B cell (primary cell): ENCODE measurements around the gene LIMK2. TPM values are rescaled to one million over a fixed set of nuclear protein-coding genes. Genes with fewer than 3 reads are reported as not detected.
"Not testable (repeated sequence)": the region's sequence is repeated elsewhere in the genome, so short reads cannot be mapped to it uniquely, and the experiment has no call there.

Experiments used
- ATAC-seq: fragments of 200-7000 bp; cut with Tn5 transposase; one replicate; pipeline ENCODE4 v1.10.0; 2021; ENCODE audit warnings: low read depth, mild to moderate bottlenecking, moderate number of reproducible peaks, moderate library complexity
- CTCF ChIA-PET: fragments of 350-600 bp; sonication (Branson Sonifier 250); formaldehyde crosslinking; loops from one replicate; lab custom pipeline; 2021; ENCODE audit warnings: antibody characterized with exemption, inconsistent platforms; lab: Charles Lee
- POLR2A ChIA-PET: fragments of 350-600 bp; sonication (Branson Sonifier 250); formaldehyde crosslinking; loops from one replicate; lab custom pipeline; 2021; ENCODE audit warnings: antibody characterized with exemption; lab: Charles Lee
- DNase-seq: peaks from one replicate; pipeline ENCODE4 v3.0.0; 2013
- H2AFZ ChIP-seq: 2 replicates; pipeline ENCODE4 v1.6.1; 2012; ENCODE audit warnings: mild to moderate bottlenecking, low read depth, low read length; ENCODE audit not compliant: insufficient read depth, poor library complexity, severe bottlenecking
- H3K27ac ChIP-seq, 2 donors: 1 replicate in 1 of 2; 2 replicates in 1 of 2; pipeline ENCODE4 v1.5.1; 2012 to 2013; ENCODE audit warnings: low read length in 2 of 2, mild to moderate bottlenecking in 2 of 2, moderate library complexity in 1 of 2
- H3K27me3 ChIP-seq, 4 experiments: fragments of 200-600 bp in 1 of 4; sonication (generic) in 1 of 4; replicated peaks in 1 of 4; 1 replicate in 2 of 4; 2 replicates in 2 of 4; pipeline versions ENCODE4 v1.6.1 to v1.7.0; 2013 to 2016; ENCODE audit warnings: low read length in 3 of 4, mild to moderate bottlenecking in 2 of 4, mixed read lengths in 1 of 4, moderate library complexity in 1 of 4; ENCODE audit not compliant: insufficient read depth in 4 of 4, control insufficient read depth in 3 of 4; ENCODE audit errors: control extremely low read depth in 1 of 4
- H3K36me3 ChIP-seq, 2 experiments: replicated peaks in 1 of 2; 1 replicate in 1 of 2; 2 replicates in 1 of 2; pipeline versions ENCODE4 v1.6.1 to v1.7.1; 2013; ENCODE audit warnings: low read length in 1 of 2; ENCODE audit not compliant: insufficient read depth in 2 of 2, control insufficient read depth in 1 of 2; ENCODE audit errors: control extremely low read depth in 1 of 2, extremely low read depth in 1 of 2
- H3K4me1 ChIP-seq, 2 donors: fragments of 200-600 bp in 1 of 2; sonication (generic) in 1 of 2; 1 replicate in 1 of 2; 2 replicates in 1 of 2; pipeline versions ENCODE4 v1.5.1 to v1.6.1; 2013 to 2017; ENCODE audit warnings: low read length in 2 of 2; ENCODE audit not compliant: control insufficient read depth in 2 of 2, insufficient read depth in 2 of 2
- H3K4me2 ChIP-seq: replicated peaks from 2 replicates; pipeline ENCODE3; 2012; ENCODE audit warnings: mild to moderate bottlenecking, low read depth, low read length; ENCODE audit not compliant: poor library complexity, severe bottlenecking
- H3K4me3 ChIP-seq, 5 experiments: fragments of 200-600 bp in 1 of 5; sonication (generic) in 1 of 5; 1 replicate in 3 of 5; 2 replicates in 2 of 5; pipeline versions ENCODE4 v1.5.1 to v1.7.0; 2011 to 2016; ENCODE audit warnings: low read length in 4 of 5, mild to moderate bottlenecking in 4 of 5, low read depth in 2 of 5, control low read depth in 1 of 5, moderate library complexity in 1 of 5; ENCODE audit not compliant: insufficient read depth in 1 of 5; ENCODE audit errors: control extremely low read depth in 1 of 5, extremely low read depth in 1 of 5
- H3K79me2 ChIP-seq: fragments of 200-600 bp; sonication (generic); one replicate; pipeline ENCODE4 v1.6.0; 2016; ENCODE audit warnings: low read length; ENCODE audit not compliant: control insufficient read depth, insufficient read depth
- H3K9ac ChIP-seq: fragments of 200-600 bp; sonication (generic); 2 replicates; pipeline ENCODE4 v1.6.1; 2017; ENCODE audit warnings: mild to moderate bottlenecking, low read length, moderate library complexity
- H3K9me3 ChIP-seq, 3 donors: one replicate each; pipeline versions ENCODE4 v1.6.1 to v1.7.1; 2013; ENCODE audit warnings: low read length in 2 of 3; ENCODE audit not compliant: control insufficient read depth in 2 of 3, insufficient read depth in 1 of 3; ENCODE audit errors: control extremely low read depth in 1 of 3
- H4K20me1 ChIP-seq: 2 replicates; pipeline ENCODE4 v1.6.0; 2012; ENCODE audit warnings: mild to moderate bottlenecking, low read length; ENCODE audit not compliant: insufficient read depth, control insufficient read depth, poor library complexity, severe bottlenecking
- H3K27ac Mint-ChIP-seq: one replicate; pipeline ENCODE4 v1.8.0; 2021; ENCODE audit warnings: mixed read lengths
- H3K27me3 Mint-ChIP-seq: one replicate; pipeline ENCODE4 v1.8.0; 2021; ENCODE audit warnings: mixed read lengths
- H3K4me1 Mint-ChIP-seq: one replicate; pipeline ENCODE4 v1.8.0; 2021; ENCODE audit warnings: mixed read lengths
- H3K4me3 Mint-ChIP-seq: one replicate; pipeline ENCODE4 v1.8.0; 2021; ENCODE audit warnings: mixed read lengths
- H3K9me3 Mint-ChIP-seq: one replicate; pipeline ENCODE4 v1.8.0; 2022; ENCODE audit warnings: mixed read lengths; ENCODE audit not compliant: insufficient read depth
- CTCF ChIP-seq: fragments of 200-600 bp; IDR thresholded peaks from one replicate; pipeline ENCODE4 v1.8.0; 2022; ENCODE audit warnings: antibody characterized with exemption, mild to moderate bottlenecking
- EZH2 ChIP-seq: IDR thresholded peaks from 2 replicates; pipeline ENCODE4 v1.6.1; 2012; ENCODE audit warnings: borderline replicate concordance, low read depth, mild to moderate bottlenecking, moderate library complexity, low read length; ENCODE audit not compliant: insufficient read depth, poor library complexity, severe bottlenecking
- WGBS: methylation state at CpG from one replicate; pipeline ENCODE4 v1.1.5; 2013; ENCODE audit warnings: missing lambda C conversion rate; ENCODE audit not compliant: insufficient coverage; 5-methylcytosine and 5-hydroxymethylcytosine counted together
- intact Hi-C: fragments of 100-400 bp; cut with micrococcal nuclease; formaldehyde crosslinking; loops from one replicate; pipeline ENCODE4 v1.10.0; 2022
- polyA plus RNA-seq: library from polyadenylated mRNA; depleted of rRNA; stranded (reverse); fragments of >200 nt; gene quantifications from 2 replicates; pipeline ENCODE4 v1.2.3, GENCODE V29; 2012
- total RNA-seq, 2 donors: library from RNA; stranded (reverse); fragments of 120-200 nt in 1 of 2; gene quantifications; 1 replicate in 1 of 2; 2 replicates in 1 of 2; pipeline versions ENCODE4 v1.2.3 to v1.2.4, GENCODE V29; 2013 to 2022

LIMK2 gene
- total and polyA plus RNA-seq, 2 donors (not counting 1 experiment from before 2014, with no cell fraction given) = 6.8 to 20.2 TPM

DNA sequence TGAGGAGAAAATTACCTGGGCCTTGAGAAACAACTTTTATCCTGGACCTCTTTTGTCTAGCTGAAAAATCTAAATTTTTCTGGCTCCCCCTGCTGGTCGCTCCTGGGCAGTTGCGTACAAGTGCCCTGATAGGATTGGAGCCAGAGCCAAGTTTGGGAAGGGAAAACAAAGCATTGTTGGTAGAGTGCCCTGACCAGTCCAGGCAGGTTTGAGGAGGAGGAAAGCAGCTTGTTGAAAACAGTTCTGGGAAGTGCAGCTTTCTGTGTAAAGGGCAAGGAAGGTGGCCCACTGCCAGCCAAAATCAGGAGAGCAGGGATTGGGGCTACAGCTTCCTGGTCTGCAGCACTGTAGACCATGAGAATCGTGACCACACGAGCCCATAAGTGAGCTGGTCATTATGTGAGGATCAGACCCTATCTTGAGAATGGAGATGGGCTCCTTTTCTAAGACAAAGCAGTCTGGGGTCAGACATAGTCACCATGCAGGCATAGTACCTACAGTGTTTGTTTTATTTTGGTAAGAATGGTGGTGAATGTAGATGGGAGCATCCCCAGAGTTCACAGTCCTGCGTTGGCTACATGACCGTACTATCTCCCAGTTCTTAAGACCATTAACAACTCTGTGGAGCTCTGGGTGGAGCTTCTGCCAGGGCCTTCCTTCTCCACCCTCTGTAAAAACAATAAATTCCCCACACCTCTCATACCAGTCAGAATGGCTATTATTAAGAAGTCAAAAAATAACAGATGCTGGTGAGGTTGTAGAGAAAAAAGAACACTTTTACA lies 101.5 kb downstream of the LIMK2 start:
- ChIA-PET POLR2A (interaction anchor here (0.6 to 2.7 kb wide), 4 partner anchors 22 to 1772 kb away, joined by 3 to 11 read pairs (median 5); partner anchors contain the start of gene PIK3IP1), CTCF (interaction anchor here (0.6 to 8.1 kb wide), 33 partner anchors 9 to 678 kb away, joined by 3 to 208 read pairs (median 5); partner anchors contain the start of genes LIMK2, PIK3IP1 and SLC35E4)
- 45% methylated on average over 5 of the region's 6 CpGs for WGBS
- Histone ChIP-seq H3K9me3 (peaks cover 3% of the 10 kb centered on the region in 3 donors), H3K27ac (no peak overlapping the region), H2AFZ (no peak overlapping the region), H3K9ac (no peak overlapping the region), H3K27me3 (no peaks in the 10 kb centered on the region), H3K4me2 (no peak overlapping the region), H3K36me3 (peaks cover 0 to 1% of the 10 kb centered on the region in 2 experiments), H3K4me3 (no peak overlapping the region), H3K79me2 (no peaks in the 10 kb centered on the region), H3K4me1 (peaks cover 2 to 7% of the 10 kb centered on the region in 2 donors), H4K20me1 (no peaks in the 10 kb centered on the region)
- peak; percentile 68 for DNase-seq
- peaks cover 10% of the 10 kb centered on the region for H3K4me1 Mint-ChIP-seq
- H3K27me3 Mint-ChIP-seq = no peaks in the 10 kb centered on the region
- no peak overlapping the region for H3K27ac Mint-ChIP-seq
- peak; percentile 64 for ATAC-seq
- TF ChIP-seq EZH2 (no peak), CTCF (peak; percentile 94)
- intact Hi-C loops = loop anchor here (1.0 kb wide), 2 partner anchors 21 to 101 kb away; partner anchors contain the start of genes LIMK2 and PIK3IP1
- H3K9me3 Mint-ChIP-seq = peaks cover 4% of the 10 kb centered on the region
- H3K4me3 Mint-ChIP-seq = no peak overlapping the region

GRCh38 chr22:31314220-31314619 lies 102.1 kb downstream of the LIMK2 start:
- H3K4me1 ChIP-seq, H3K27me3 ChIP-seq, H3K9ac ChIP-seq, H4K20me1 ChIP-seq, H3K4me3 Mint-ChIP-seq, ATAC-seq, H3K9me3 Mint-ChIP-seq, H2AFZ ChIP-seq, DNase-seq, H3K4me3 ChIP-seq, H3K27ac Mint-ChIP-seq, H3K79me2 ChIP-seq, H3K9me3 ChIP-seq, H3K27me3 Mint-ChIP-seq, H3K4me2 ChIP-seq, H3K27ac ChIP-seq, intact Hi-C loops, H3K4me1 Mint-ChIP-seq, H3K36me3 ChIP-seq: not testable (repeated sequence)
- ChIA-PET CTCF (interaction anchor here (0.9 to 8.1 kb wide), 14 partner anchors 12 to 122 kb away, joined by 3 to 208 read pairs (median 7); partner anchors contain the start of genes LIMK2 and PIK3IP1), POLR2A (interaction anchor here (0.9 to 2.7 kb wide), 2 partner anchors 24 to 45 kb away, joined by 3 to 11 read pairs; no protein-coding TSS in a partner anchor)
- 100% methylated on average over 1 of the region's 1 CpG for WGBS
